Skeletal muscle tissue (tissue), 4 donors: ENCODE data around the gene EVA1A. TPM values are rescaled to one million over a fixed set of nuclear protein-coding genes. Genes with fewer than 3 reads are reported as not detected.
A peak's percentile ranks its signal among the peaks of the same experiment; 100 is the strongest.

Experiments used
- H3K27ac ChIP-seq: one replicate; pipeline ENCODE4 v1.7.0; 2013; ENCODE audit warnings: mild to moderate bottlenecking, low read depth, low read length, inconsistent platforms
- H3K27me3 ChIP-seq, 3 donors: one replicate each; pipeline ENCODE4 v1.7.0; 2013; ENCODE audit warnings: low read length in 3 of 3; ENCODE audit not compliant: control insufficient read depth in 3 of 3, insufficient read depth in 3 of 3
- H3K36me3 ChIP-seq, 3 donors: one replicate each; pipeline ENCODE4 v1.7.0; 2013; ENCODE audit warnings: low read length in 3 of 3; ENCODE audit not compliant: control insufficient read depth in 3 of 3, insufficient read depth in 3 of 3
- H3K4me1 ChIP-seq, 3 donors: one replicate each; pipeline ENCODE4 v1.7.0; 2013; ENCODE audit warnings: low read length in 3 of 3, mild to moderate bottlenecking in 3 of 3; ENCODE audit not compliant: control insufficient read depth in 3 of 3, insufficient read depth in 3 of 3
- H3K4me3 ChIP-seq, 3 donors: one replicate each; pipeline ENCODE4 v1.7.0; 2013; ENCODE audit warnings: low read length in 3 of 3
- H3K9ac ChIP-seq, 3 donors: one replicate each; pipeline ENCODE4 v1.7.0; 2013; ENCODE audit warnings: low read length in 3 of 3, mild to moderate bottlenecking in 3 of 3, moderate library complexity in 2 of 3, low read depth in 1 of 3
- H3K9me3 ChIP-seq, 3 donors: one replicate each; pipeline ENCODE4 v1.7.0; 2013; ENCODE audit warnings: low read length in 3 of 3; ENCODE audit not compliant: control insufficient read depth in 3 of 3
- total RNA-seq: library from RNA; depleted of rRNA; stranded (reverse); fragments of >200 nt; gene quantifications from one replicate; pipeline ENCODE4 v1.2.3, GENCODE V29; 2014
- donor health status: Osteomylitis.

EVA1A gene
- total RNA-seq, 1 donor from 2014 or later = 6.3 TPM

DNA sequence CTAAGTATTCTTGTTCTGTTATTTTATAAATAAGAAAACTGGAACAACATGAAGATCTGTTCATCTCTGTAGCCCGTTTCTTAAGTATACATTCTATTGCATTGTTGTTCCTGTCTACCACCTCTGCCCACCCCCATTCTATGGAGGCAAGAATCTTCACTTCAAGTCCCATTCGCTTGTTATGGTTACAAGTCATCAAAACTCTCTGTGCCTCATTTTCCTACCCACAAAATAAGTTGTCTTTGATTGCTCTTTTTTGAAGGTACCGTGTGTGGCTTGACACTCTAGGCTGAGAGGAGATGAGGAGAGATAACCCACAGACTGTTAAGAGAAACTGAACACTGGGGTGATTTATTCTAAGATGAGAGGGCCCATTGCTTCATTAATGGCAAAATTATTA, 2.9 kb upstream of the EVA1A start:
- Histone ChIP-seq H3K9ac (no peak overlapping the region), H3K4me3 (no peak overlapping the region), H3K9me3 (no peaks in the 10 kb centered on the region), H3K27ac (no peak overlapping the region), H3K4me1 (peaks cover 6 to 8% (median 7%) of the 10 kb centered on the region in 3 donors), H3K27me3 (peaks cover 0 to 15% (median 15%) of the 10 kb centered on the region in 3 donors), H3K36me3 (no peaks in the 10 kb centered on the region)

DNA sequence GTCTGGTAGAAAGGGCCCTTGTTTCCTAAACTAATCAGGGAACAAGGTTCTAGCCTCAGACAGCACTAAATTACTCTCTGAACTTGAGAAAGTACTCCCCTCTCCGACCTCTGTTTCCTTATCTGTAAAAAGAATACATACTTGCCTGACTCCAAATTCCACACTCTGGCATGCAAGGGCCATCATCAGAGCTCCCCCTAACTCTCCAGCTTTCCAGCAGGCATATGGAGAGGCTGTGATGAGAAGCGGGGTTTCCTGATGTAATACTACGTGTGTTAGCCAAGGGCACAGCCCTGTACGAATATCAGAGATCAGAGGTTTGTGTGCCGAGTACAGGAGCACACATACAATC, 1.8 kb upstream of the EVA1A start:
- Histone ChIP-seq H3K4me1 (peaks cover 6 to 8% (median 7%) of the 10 kb centered on the region in 3 donors), H3K27me3 (peaks cover 0 to 15% (median 15%) of the 10 kb centered on the region in 3 donors), H3K9ac (no peak overlapping the region)

DNA sequence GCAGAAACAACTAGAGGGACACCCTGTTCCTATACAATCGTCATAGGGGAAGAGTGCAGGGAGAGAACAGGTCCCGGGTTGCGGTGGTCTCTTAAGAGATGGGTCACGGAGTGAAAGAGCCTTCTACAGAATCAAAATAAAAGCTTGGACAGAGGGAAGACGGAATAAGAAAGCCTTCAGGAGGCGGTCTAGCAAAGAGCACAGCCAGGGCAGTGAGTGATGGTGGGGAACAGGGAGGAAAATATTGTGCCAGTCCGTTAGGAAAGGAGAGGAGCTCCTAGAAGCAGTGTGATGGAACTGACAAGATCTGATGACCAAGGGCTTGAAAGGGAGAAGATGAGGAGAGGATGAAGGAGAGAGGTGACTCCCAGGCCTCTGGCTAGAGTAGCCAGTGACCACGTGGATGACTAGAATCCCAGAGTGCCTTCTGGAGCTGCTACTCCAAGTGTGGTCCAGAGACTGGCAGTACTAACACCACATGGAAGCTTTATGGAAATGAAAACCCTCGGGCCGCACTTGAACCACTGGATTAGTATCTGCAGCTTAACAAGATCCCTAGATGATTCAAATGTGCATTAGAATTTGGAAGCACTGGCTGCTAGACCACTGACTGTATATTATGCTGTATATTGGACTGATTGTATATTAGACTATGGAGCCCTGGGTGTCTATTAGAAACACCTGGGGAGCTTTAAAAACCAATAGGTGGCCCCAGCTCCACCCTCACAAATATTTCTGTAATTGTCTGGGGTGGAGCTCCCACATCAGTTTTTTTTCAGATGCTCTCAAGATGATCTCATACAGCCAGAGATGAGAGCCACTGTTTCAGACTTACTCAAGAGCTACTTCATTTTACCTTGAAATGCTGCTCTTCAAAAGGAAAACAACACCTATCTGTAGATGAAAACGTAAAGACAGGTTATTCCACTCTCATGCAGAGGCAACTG, 1.1 kb upstream of the EVA1A start:
- Histone ChIP-seq H3K9me3 (no peaks in the 10 kb centered on the region), H3K4me3 (peak overlapping the region in 1 of 3 donors; percentile 57), H3K27ac (no peak overlapping the region), H3K4me1 (peaks cover 6 to 8% (median 7%) of the 10 kb centered on the region in 3 donors), H3K9ac (no peak overlapping the region), H3K36me3 (no peaks in the 10 kb centered on the region), H3K27me3 (peaks cover 0 to 20% (median 15%) of the 10 kb centered on the region in 3 donors)

More for the DNA sequence above, 1.8 kb upstream of the EVA1A start:
- H3K27ac ChIP-seq = no peak overlapping the region
- H3K9me3 ChIP-seq = no peaks in the 10 kb centered on the region
- no peaks in the 10 kb centered on the region for H3K36me3 ChIP-seq
- H3K4me3 ChIP-seq = no peak overlapping the region

- Histone ChIP-seq H3K36me3 (no peaks in the 10 kb centered on the region), H3K9ac (peak overlapping the region in 1 of 3 donors; percentile 57), H3K4me3 (peak overlapping the region; percentile 57 to 72 (median 69)), H3K27me3 (peaks cover 0 to 22% (median 15%) of the 10 kb centered on the region in 3 donors), H3K4me1 (peaks cover 6 to 8% (median 7%) of the 10 kb centered on the region in 3 donors), H3K9me3 (no peaks in the 10 kb centered on the region), H3K27ac (no peak overlapping the region)
Measured at GRCh38 chr2:75560022-75560767, 544 bp downstream of the EVA1A start.

DNA sequence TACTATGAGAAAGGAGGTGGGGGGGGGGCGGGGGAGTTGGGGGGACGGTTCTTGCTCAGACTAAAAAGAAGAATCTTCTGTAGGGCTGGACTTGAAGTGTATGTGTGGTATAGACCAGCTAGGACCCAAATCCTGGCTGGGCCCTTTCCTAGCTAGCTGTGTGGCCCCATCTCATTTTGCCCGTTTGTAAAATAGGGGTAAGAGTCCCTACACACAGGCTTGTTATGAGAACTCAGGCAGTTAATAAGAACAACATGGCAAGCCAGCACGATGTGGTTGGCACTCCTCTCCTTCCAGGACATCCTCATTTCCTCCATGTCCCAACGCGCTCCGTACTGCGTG, 1.1 kb downstream of the EVA1A start:
- H3K36me3 ChIP-seq = no peaks in the 10 kb centered on the region
- no peak overlapping the region for H3K9ac ChIP-seq
- peak overlapping the region; percentile 57 to 72 (median 69) for H3K4me3 ChIP-seq
- no peaks in the 10 kb centered on the region for H3K9me3 ChIP-seq
- no peak overlapping the region for H3K27ac ChIP-seq
- peaks cover 0 to 22% (median 15%) of the 10 kb centered on the region in 3 donors for H3K27me3 ChIP-seq
- H3K4me1 ChIP-seq = peaks cover 6 to 8% (median 7%) of the 10 kb centered on the region in 3 donors

DNA sequence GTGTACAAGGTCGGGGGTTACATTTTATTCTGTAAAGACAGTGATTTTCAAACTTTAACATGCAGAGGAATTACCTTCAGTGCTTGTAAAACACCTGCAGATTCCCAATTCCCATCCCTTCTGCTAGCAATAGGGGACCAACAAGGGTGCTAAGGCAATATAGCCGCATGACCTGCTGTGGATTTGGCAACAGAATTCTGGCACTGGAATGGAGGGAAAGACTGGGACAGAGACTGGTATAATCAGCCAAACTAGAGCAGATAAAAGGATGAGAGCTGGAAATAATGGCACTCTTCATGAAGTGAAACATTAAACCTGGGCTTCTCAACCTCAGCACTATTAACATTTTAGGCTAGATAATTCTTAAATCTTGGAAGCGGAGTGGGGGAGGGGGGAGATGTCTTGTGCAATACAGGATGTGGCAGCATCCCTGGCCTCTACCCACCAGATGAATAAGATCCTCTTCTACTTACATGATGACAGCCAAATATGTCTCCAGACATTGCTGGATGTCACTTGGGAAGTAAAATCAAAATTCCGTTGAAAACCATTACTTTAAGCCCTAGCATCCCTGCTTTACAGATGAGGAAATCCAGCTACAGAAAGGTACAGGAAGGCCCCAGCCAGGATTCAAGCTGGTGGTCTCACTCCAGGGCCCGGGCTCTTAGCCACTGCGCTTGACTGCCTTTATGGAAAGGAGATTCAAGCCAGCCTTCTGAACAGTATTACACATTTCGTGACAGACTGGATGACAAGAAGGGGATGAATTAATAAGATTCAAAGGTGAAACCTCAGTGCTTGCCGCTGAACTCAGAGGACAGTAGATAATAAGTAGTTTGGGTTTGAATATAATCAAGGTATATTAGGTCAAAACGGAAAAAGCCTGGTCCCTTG, 1.7 kb downstream of the EVA1A start:
- no peak overlapping the region for H3K27ac ChIP-seq
- H3K9ac ChIP-seq = no peak overlapping the region
- H3K9me3 ChIP-seq = no peaks in the 10 kb centered on the region
- peaks cover 0 to 22% (median 15%) of the 10 kb centered on the region in 3 donors for H3K27me3 ChIP-seq
- no peaks in the 10 kb centered on the region for H3K36me3 ChIP-seq
- H3K4me1 ChIP-seq = peaks cover 6 to 8% (median 7%) of the 10 kb centered on the region in 3 donors
- no peak overlapping the region for H3K4me3 ChIP-seq

GRCh38 chr2:75558136-75558535, 2.6 kb downstream of the EVA1A start:
- H3K4me3 ChIP-seq = no peak overlapping the region
- no peaks in the 10 kb centered on the region for H3K9me3 ChIP-seq
- H3K27ac ChIP-seq = no peak overlapping the region
- peaks cover 0 to 22% (median 14%) of the 10 kb centered on the region in 3 donors for H3K27me3 ChIP-seq
- H3K4me1 ChIP-seq = peaks cover 6 to 8% (median 7%) of the 10 kb centered on the region in 3 donors
- no peaks in the 10 kb centered on the region for H3K36me3 ChIP-seq
- no peak overlapping the region for H3K9ac ChIP-seq

- peaks cover 6 to 8% (median 7%) of the 10 kb centered on the region in 3 donors for H3K4me1 ChIP-seq
- no peak overlapping the region for H3K4me3 ChIP-seq
- H3K9ac ChIP-seq = no peak overlapping the region
- no peaks in the 10 kb centered on the region for H3K36me3 ChIP-seq
- peaks cover 0 to 20% (median 11%) of the 10 kb centered on the region in 3 donors for H3K27me3 ChIP-seq
- no peak overlapping the region for H3K27ac ChIP-seq
- H3K9me3 ChIP-seq = no peaks in the 10 kb centered on the region
Measured at GRCh38 chr2:75557474-75558133, 3.1 kb downstream of the EVA1A start.
